ENCODE results near the gene CLK2. TPM values are rescaled to one million over a fixed set of nuclear protein-coding genes. Genes with fewer than 3 reads are reported as not detected.

The CLK2 gene
- total RNA-seq, 1 experiment from 2014 or later = 72.6 TPM

DNA sequence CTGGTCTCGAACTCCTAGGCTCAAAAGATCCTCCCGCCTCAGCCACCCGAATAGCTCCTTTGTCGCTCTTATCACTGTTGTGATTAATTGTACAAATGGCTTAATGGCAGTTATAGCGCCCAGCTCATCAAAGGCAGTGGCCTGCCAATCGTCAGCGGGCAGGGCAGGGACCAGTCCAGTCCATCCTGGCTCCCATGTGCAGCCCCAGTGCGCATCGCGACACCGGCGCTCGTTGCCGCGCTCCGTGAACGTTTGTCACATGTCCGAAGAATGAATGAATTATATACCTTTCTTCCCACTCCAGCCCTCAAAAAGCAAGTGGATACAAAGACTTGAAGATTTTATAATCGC, 46.4 kb downstream of the CLK2 start:
- ATAC-seq (peak; percentile 69), DNase-seq (ENCODE audit: low read depth, low spot score) (no peak)
- POLR2A ChIA-PET = interaction anchor here (0.7 to 3.0 kb wide), 7 partner anchors 14 to 54 kb away, joined by 3 to 14 read pairs (median 4); partner anchors contain the start of genes KRTCAP2, MTX1 and THBS3
- no peaks in the 10 kb centered on the region for H3K9me3 ChIP-seq (ENCODE audit: control insufficient read depth in 1 of 2, insufficient read depth in 1 of 2, low read depth in 1 of 2, low read length in 2 of 2)
- no peaks in the 10 kb centered on the region for H3K27me3 ChIP-seq (ENCODE audit: insufficient read depth, low read length)
- no peaks in the 10 kb centered on the region for H4K20me1 ChIP-seq (ENCODE audit: insufficient read depth)
- H3K36me3 ChIP-seq (ENCODE audit: control insufficient read depth in 1 of 2, insufficient read depth in 2 of 2, low read length in 2 of 2) = no peaks in the 10 kb centered on the region
- TF ChIP-seq, protein P1, sequence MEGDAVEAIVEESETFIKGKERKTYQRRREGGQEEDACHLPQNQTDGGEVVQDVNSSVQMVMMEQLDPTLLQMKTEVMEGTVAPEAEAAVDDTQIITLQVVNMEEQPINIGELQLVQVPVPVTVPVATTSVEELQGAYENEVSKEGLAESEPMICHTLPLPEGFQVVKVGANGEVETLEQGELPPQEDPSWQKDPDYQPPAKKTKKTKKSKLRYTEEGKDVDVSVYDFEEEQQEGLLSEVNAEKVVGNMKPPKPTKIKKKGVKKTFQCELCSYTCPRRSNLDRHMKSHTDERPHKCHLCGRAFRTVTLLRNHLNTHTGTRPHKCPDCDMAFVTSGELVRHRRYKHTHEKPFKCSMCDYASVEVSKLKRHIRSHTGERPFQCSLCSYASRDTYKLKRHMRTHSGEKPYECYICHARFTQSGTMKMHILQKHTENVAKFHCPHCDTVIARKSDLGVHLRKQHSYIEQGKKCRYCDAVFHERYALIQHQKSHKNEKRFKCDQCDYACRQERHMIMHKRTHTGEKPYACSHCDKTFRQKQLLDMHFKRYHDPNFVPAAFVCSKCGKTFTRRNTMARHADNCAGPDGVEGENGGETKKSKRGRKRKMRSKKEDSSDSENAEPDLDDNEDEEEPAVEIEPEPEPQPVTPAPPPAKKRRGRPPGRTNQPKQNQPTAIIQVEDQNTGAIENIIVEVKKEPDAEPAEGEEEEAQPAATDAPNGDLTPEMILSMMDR (IDR thresholded peaks at IDR 0.05 in 2 of 3, conservative IDR thresholded peaks at IDR 0.05 in 1 of 3; ENCODE audit: borderline replicate concordance in 1 of 3, insufficient read depth in 1 of 3, low read depth in 2 of 3, low read length in 2 of 3) = 0 out of 6 replicates have a peak, but pooled peaks of 2 of the 3 experiments have one; percentile 2 to 18
- peak; percentile 1 for TF ChIP-seq YY1 (IDR thresholded peaks at IDR 0.05; ENCODE audit: extremely low read depth, insufficient replicate concordance, low read depth, low read length)
- no peak for TF ChIP-seq CBX3 (IDR thresholded peaks at IDR 0.05; ENCODE audit: low read depth)
- no peak for TF ChIP-seq ELF1 (IDR thresholded peaks at IDR 0.05; ENCODE audit: borderline replicate concordance, low read depth)
- peak; percentile 25; the same call in 1 of the 2 replicates for TF ChIP-seq SIN3A (IDR thresholded peaks at IDR 0.05; ENCODE audit: low read depth)
- peak; percentile 96 for TF ChIP-seq MAX (IDR thresholded peaks at IDR 0.05)
- TF ChIP-seq TCF7L2 (IDR thresholded peaks at IDR 0.05; ENCODE audit: borderline replicate concordance, extremely low read depth, insufficient read depth, insufficient read length) = peak; percentile 87
- RAD21 ChIA-PET (ENCODE audit: low non-redundant PET in 1 of 2, low total read pairs in 2 of 2, uncharacterized antibody in 2 of 2, unreplicated experiment in 2 of 2) = no interaction called here
- peaks cover 17 to 43% of the 10 kb centered on the region in 2 experiments for H3K4me1 ChIP-seq (ENCODE audit: control insufficient read depth in 1 of 2, insufficient read depth in 2 of 2, low read length in 2 of 2)
- H3K4me3 ChIP-seq (replicated peaks in 1 of 2; ENCODE audit: low read depth in 1 of 2, low read length in 2 of 2) = peak overlapping the region; percentile 63 to 69
- H2AFZ ChIP-seq (ENCODE audit: low read depth, low read length, poor library complexity, severe bottlenecking) = no peak overlapping the region
- peak overlapping the region; percentile 88 for H3K4me2 ChIP-seq (ENCODE audit: low read length)
- peak overlapping the region; percentile 95 for H3K27ac ChIP-seq (ENCODE audit: low read depth, low read length)
- H3K9me2 ChIP-seq (ENCODE audit: insufficient read depth) = no peaks in the 10 kb centered on the region
- CTCF ChIA-PET = interaction anchor here (0.7 to 1.4 kb wide), 6 partner anchors 20 to 135 kb away, joined by 3 to 6 read pairs (median 4); no protein-coding TSS in a partner anchor
- H3K79me2 ChIP-seq (ENCODE audit: insufficient read depth, low read length) = peaks cover 11% of the 10 kb centered on the region
- intact Hi-C loops (cut with micrococcal nuclease) = loop anchor here (1.0 to 2.0 kb wide), 3 partner anchors 17 to 54 kb away; partner anchors contain the start of genes KRTCAP2, MTX1 and TRIM46
- BruUV-seq (replicated peaks) = TSS peak; percentile 91
- H3K9ac ChIP-seq (ENCODE audit: low read length) = peak overlapping the region; percentile 78
